Activated naive CD4-positive, alpha-beta T cell (primary cell): Measurements from ENCODE around the gene LRRC3.

Source experiments
- DNase-seq, 4 experiments: peaks; one replicate each; lab custom pipeline; 2025; lab: John Stamatoyannopoulos, UW

Gene LRRC3

DNA sequence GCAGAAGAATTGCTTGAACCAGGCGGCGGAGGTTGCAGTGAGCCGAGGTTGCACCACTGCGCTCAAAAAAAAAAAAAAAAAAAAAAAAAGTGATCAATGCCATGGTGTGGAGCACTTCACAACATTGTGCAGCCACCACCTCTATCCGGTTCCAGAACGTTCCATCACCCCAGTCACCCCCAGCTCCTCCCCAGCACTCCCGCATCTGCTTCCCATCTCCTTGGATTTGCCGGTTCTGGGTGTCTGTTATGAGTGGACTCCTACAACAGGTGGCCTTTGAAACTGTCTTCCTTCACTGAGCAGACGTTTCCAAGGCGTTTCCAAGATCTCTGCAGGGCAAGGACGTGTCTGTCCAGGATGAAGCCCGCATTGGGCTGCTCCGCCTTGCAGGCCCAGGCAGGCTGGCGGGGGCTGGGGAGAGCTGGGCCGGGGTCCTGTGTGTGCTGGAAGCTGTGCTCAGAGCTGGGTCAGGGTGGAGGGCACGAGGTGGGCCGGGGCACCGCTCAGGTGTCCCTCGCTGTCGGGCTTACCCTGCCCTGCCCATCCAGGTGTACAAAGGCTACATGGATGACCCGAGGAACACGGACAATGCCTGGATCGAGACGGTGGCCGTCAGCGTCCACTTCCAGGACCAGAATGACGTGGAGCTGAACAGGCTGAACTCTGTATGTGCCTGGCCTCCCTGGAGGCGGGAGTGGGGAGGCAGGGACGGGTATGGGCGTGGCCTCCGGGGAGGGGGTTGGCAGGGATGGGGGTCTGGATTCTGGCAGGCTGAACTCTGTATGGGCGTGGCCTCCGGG lies 14.9 kb upstream of the LRRC3 start:
- no peak for DNase-seq

DNA sequence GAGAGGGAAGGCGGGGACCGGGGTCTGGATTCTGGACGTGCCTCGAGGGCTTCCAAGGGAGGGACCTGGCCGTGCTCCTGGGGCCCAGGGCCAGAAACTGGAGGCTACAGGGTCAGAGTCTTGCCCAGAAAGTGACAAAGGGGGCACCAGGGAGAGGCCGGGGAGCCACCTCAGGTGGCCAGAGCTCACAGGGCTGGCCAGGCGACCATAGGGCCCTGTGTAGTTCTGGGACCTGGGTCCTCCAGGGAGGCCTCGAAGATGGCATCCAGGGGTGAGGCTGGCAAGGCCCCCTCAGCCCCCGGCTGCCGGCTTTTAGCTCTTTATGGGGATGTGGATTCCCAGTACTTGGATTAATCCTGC lies 14.3 kb upstream of the LRRC3 start:
- no peak for DNase-seq

DNA sequence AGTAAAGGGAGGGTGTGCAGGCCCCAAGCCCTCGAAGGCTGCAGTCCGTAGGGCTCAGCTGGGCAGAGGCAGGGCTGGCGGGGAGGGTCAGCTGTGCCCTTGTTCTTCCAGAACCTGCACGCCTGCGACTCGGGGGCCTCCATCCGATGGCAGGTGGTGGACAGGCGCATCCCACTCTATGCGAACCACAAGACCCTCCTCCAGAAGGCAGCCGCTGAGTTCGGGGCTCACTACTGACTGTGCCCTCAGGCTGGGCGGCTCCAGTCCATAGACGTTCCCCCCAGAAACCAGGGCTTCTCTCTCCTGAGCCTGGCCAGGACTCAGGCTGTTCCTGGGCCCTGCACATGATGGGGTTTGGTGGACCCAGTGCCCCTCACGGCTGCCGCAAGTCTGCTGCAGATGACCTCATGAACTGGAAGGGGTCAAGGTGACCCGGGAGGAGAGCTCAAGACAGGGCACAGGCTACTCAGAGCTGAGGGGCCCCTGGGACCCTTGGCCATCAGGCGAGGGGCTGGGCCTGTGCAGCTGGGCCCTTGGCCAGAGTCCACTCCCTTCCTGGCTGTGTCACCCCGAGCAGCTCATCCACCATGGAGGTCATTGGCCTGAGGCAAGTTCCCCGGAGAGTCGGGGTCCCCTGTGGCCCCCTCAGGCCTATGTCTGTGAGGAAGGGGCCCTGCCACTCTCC lies 13.6 kb upstream of the LRRC3 start:
- no peak for DNase-seq

DNA sequence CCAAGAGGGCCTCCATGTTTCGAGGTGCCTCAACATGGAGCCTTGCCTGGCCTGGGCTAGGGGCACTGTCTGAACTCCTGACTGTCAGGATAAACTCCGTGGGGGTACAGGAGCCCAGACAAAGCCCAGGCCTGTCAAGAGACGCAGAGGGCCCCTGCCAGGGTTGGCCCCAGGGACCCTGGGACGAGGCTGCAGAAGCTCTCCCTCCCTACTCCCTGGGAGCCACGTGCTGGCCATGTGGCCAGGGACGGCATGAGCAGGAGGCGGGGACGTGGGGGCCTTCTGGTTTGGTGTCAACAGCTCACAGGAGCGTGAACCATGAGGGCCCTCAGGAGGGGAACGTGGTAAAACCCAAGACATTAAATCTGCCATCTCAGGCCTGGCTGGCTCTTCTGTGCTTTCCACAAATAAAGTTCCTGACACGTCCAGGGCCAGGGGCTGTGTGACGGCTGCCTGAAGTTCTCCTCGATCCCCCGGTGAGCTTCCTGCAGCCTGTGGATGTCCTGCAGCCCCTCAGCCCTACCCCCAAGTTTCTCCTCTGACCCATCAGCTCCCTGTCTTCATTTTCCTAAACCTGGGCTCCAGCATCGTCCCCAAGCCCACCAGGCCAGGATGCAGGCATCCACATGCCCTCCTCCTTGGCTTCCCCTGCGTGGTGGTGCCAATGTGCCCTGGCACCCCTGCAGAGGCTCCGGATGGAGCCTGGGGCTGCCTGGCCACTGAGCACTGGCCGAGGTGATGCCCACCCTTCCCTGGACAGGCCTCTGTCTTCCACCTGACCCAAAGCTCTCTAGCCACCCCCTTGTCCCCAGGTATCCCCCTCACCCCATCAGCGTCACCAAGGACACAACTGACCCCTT lies 12.8 kb upstream of the LRRC3 start:
- DNase-seq, result no peak

DNA sequence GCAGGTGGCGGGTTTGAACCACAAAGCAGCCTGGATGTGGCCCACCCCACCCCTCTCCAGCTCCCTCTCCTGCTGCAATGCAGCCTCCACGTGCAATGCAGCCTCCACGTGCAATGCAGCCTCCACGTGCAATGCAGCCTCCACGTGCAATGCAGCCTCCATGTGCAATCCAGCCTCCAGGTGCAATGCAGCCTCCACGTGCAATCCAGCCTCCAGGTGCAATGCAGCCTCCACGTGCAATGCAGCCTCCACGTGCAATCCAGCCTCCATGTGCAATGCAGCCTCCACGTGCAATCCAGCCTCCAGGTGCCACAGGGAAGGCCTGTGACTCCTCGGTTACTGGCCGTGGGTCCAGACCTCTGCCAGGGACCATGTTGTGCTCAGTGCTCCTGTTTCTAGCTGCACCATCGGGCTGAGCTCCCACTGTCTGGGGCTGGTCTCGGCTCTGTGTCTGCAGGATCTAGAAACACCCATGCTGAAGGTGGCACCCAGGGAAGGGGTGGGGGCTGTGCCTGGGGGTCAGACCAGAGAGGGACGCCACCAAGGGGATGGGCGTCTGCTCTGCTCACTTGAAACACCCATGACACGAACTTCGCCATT lies 11.9 kb upstream of the LRRC3 start:
- DNase-seq, result no peak

DNA sequence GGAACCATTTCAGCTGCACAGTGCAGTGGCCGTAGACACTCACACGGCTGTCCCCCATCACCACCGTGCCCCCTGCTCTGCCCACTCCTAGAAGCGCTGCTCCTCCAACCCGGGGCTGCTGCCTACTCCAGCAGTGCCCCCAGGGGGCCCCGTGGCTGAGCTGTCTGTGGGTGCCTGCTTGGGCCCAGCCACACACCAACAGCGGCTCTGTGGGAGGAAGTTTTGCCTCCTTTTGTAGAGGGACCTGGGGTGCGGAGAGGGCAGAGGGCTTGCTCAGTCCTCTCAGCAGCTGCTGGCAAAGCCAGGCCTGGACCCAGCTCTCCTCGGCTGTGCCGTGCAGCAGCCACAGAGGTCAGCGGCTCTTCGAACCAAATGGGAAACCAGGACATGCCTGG lies 11.4 kb upstream of the LRRC3 start:
- no peak for DNase-seq

DNA sequence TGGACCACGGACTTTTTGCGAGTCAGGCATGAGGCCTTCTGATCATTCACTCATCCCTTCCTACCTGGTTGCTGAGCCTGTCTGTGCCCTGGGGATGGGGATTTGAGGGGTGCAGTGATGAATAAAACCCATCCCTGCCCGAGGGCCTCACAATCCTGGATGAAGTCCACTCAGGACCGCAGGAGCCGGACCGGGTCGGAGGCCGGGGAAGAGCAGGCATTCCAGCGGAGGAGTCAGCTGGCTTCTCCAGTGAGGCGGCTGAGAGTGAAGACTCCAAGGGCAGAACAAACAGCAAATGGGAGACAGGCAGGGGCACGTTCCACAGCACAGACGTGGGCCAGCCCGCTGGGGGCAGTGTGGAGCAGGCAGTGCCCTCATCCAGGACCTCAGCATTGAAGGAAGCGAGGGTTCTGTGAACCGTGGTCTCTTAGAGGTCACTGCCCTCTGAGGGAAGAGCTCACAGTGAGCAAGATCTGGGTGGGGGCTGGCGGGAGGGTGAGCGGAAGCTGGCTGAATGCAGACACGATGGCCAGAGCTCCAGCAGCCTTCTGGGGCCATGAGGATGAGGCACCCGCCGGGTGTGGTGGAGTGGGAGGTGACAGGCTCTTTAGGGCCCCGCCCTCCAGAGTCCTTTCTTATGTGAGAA lies 10.9 kb upstream of the LRRC3 start:
- DNase-seq, result no peak

DNA sequence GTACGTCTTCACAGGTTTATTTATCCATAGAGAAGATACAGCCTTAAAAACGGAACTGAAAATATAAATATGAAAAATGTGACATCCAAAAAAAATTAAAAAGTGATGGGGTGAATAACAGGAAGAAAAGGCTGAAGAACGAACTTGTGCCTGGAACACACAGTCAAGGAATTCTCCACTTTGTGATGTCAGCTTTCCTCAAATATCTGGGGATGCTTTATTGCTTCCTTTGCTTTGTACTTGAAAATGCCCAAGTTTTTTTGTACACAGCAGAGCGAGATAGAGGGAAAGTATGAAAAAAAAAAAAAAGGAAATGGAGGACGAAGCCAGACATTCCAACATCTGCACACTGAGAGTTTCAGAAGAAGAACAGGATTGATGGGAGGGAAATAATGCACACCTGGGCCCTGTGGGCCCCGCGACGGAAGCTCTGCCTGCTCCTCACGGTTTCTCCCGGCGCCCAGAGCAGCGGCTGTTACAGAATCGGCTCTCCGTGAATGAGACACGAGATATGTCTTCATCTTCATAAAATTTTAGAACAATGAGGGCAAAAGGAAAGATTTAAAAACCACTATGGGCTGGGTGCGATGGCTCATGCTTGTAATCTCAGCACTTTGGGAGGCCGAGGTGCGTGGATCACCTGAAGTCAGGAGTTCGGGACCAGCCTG lies 10.0 kb upstream of the LRRC3 start:
- no peak for DNase-seq

DNA sequence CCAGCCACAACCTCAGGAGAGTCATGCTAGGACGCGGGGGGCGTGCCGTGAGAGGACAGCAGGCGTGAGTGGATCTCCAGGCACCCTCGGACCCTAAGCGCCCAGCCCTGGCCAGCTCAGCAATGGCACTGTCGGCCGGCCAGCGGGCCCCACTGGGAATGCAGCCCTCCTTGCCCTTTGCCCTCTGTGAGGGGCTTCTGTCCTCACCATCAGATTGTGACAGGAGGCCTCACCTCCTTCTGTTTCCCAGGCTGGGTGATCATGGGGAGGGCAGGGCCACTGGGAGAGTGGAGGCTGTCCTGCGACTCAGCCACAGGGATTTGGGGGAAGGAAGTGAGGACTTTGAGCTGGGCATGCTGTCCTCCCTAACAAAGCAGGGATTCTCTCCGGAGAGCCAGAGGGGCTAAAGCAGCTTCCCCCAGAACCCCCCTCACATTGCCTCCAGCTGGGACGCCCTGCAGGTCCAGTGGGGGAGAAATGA lies 6.6 kb upstream of the LRRC3 start:
- no peak for DNase-seq

DNA sequence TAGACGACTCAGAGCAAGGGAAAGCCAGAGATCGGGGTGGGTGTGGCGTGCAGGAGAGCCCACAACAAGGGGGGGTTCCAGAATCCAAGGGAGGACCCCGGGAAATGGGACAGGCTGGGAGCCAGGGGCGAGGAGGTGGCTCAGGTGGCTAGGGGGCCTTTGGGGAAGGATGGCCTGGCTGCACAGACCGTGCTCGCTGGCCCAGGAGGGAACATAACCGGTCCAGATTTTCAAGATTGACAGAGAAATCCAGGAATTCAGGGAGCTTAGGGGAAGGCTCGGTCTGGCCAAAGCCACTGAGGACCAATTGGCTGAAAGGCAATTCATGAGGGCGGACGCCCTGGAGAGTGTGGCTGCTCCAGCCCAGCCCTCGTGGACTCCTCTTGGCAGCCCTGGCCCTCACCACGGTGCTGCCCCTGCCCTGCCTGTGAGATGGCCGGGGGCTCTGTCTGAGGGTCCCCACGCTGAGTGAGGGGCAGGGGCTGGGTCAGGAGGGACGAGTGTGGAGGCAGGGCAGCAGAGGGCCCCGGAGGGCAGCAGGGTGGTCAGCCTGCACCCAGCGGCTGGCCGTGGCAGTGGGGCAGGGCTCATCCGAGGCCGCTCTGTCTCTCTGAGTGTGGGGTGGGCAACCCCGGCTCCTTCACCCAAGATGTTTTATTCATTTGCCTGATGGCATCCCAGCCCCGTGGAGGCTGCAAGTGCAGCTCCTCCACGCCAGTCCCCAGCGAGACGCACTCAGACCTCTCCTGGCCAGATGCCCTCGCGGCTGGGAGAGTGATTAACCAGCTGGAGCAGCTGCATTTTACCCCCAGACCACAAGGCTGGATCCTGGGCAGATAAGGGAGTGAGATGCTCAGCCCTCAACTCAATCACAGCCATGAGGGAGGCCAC lies 5.6 kb upstream of the LRRC3 start:
- DNase-seq, result no peak

DNA sequence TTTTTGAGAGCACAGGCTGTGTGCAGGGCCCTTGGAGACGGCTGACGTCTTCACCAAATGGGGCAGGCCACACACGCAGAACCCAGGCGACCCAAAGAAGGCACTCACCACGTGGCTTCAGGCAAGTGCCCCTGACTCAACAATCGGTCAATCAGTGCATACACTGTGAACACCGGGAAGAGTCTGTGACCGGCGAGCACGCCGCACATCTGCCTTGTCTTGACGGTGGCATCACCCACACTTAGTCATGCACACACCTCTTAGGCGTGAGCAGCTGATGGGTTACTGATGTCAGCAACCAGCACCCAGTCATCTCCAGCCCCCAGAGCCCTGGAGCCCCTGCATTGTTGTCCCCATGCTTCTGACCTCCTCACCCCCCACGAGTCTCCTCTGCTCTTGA lies 4.9 kb upstream of the LRRC3 start:
- no peak for DNase-seq

DNA sequence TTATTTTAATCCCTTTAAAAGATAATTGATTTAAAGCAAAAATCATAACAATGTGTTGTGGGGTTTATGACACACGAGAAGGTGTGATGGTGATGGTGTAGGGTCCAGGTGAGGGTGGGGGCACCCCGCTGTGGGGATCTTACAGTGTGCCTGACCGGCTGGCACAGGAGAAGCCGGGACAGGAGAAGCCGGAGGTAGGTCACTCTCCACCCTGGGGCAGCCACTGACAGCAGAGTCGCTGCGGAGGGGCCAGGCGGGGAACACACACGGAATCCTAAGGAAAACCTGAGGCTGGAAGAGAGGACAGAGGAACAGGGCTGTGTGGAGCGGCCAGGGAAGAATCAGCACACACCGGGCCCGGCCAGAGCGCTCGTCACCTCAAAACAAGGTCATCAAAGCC lies 4.3 kb upstream of the LRRC3 start:
- DNase-seq, result no peak

DNA sequence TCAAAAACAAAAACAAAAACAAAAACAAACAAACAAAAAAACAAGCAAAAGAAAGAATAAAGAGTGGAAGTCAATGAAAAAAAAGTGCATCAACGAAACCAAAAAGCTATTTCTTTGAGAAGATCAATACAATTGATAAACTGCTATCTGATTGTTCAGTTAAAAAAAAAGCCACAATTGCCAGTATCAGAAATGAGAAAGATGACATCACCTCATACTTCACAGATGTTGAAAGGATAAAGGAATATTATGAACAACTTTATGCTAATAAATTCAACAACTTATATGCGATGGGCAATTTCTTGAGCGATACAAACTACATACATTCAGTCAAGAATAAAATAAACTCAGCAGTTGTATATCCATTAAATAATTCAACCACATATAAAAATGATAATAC lies 2.2 kb upstream of the LRRC3 start:
- no peak for DNase-seq

DNA sequence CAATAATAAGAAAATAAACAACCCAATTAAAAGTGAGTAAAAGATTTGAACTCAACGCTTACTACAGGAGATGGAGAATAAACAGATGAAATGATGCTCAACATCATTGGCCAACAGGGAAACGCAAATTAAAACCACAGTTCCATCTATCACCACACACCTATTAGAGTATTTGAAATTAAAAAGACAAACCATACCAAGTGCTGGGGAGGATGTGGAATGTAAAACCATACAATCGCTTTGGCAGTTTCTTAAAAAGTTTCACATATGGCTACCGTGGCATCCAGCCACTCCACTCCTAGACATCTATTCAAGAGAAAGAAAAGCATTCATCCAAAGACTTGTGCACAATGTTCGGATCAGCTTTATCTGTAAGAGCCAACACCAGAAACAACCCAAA lies 1.3 kb upstream of the LRRC3 start:
- DNase-seq, result no peak

DNA sequence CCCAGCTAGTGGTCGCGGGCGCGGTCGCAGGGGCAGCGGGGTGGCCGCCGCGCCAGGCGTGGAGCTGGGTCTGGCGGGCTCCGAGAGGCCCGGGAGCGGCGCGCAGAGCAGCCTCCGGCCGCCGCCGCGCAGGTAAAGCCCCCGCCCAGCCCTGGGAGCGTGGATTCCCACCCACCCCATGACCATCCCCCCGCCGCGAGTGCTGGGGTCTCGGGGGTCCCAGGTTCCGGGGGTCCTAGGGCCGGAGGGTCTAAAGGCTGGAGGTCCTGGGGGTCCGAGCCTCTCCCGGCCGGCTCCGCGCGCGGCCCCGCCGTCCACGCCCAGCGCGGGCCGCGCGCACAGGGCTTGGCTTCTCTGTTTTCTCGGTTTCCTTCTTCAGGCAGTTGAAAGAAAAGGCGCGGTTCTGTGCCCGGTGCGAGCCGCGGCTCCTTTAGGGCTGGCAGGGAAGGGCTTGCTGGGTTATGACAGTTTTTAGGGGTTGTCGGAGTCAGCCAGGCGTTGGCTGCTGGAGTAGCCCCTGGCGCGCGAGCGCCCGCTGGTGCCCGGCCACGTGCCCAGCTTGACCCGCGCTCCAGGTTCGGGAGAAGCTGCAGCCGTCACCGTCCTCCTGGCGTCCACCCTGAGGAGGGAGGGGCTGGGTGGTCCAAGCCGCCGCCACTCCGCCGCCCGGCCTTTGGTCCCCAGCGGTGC lies 359 bp downstream of the LRRC3 start:
- DNase-seq, result peak in 1 of 4 experiments; percentile 34

DNA sequence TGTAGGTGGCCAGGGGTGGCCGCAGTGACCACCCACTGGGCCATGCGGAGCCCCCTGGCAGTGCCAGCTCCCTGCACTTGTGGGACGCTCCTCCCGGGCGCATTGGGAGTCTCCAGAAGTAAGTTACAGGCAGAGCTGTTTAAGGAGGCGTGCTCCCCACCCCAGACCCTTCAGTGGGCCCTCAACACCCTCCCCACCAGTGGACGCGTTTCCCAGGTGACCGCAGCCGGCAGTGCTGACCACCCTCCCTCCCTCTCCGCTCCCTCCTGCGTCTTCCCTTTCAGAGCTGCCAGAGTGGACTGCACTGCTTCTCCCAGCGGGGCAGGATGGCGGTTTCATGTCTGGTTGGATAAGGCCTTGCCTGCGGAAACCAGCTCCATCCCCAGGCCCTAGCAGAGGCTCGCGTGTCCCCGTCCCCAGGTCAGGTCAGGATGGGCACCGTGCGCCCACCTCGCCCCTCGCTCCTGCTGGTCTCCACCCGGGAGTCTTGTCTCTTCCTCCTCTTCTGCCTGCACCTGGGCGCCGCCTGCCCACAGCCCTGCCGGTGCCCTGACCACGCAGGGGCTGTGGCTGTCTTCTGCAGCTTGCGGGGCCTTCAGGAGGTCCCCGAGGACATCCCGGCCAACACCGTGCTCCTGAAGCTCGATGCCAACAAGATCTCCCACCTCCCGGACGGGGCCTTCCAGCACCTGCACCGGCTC lies 1.1 kb downstream of the LRRC3 start:
- no peak for DNase-seq

DNA sequence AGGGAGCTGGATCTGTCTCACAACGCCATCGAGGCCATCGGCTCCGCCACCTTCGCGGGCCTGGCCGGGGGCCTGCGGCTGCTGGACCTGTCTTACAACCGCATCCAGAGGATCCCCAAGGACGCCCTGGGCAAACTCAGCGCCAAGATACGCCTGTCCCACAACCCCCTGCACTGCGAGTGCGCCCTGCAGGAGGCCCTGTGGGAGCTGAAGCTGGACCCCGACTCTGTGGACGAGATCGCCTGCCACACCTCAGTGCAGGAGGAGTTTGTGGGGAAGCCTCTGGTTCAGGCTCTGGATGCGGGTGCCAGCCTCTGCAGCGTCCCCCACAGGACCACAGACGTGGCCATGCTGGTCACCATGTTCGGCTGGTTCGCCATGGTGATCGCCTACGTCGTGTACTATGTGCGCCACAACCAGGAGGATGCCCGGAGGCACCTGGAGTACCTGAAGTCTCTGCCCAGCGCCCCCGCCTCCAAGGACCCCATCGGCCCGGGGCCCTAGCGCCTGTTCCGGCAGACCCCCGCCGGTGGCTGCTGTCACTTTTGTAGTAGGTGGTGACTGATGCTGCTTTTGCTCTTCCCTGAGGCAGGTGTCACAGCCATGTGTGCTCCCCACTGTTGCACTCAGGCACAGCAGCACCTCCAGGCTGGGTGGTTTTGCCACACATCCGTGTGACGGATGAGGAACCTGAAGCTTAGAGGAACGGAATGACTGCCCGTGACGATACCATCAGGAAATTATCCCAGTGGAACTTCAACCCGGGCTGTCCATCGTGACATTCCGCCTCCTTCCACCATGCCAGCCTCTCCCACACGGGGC lies 1.8 kb downstream of the LRRC3 start:
- no peak for DNase-seq
